HEK293T (cell line): ENCODE results near the gene RAB3B.

Source experiments
- BHLHE40 ChIP-seq: fragments of 450-650 bp; IDR thresholded peaks from 2 replicates; pipeline ENCODE4 v1.6.1; 2016; ENCODE audit warnings: mild to moderate bottlenecking, moderate library complexity, borderline replicate concordance
- FOXK2 ChIP-seq: fragments of 450-650 bp; IDR thresholded peaks from 2 replicates; pipeline ENCODE4 v1.6.1; 2016; ENCODE audit warnings: mild to moderate bottlenecking
- FOXM1 ChIP-seq: fragments of 450-650 bp; IDR thresholded peaks from 2 replicates; pipeline ENCODE4 v1.6.1; 2017; ENCODE audit warnings: mild to moderate bottlenecking, borderline replicate concordance
- SP1 ChIP-seq: fragments of 450-650 bp; IDR thresholded peaks from 2 replicates; pipeline ENCODE4 v1.6.1; 2017

GRCh38 chr1:51961231-51961630 lies 29.3 kb downstream of the RAB3B start:
- no peak for TF ChIP-seq FOXK2
- no peak for TF ChIP-seq SP1
- TF ChIP-seq FOXM1, result no peak
- TF ChIP-seq BHLHE40, result no peak
